Body of pancreas (tissue), 4 donors: ENCODE data around the gene TFDP1.

Source experiments
- POLR2A ChIP-seq, 3 donors: fragments of 450-650 bp; IDR thresholded peaks; one replicate each; pipeline ENCODE4 v1.6.1; 2016; ENCODE audit warnings: antibody characterized with exemption in 3 of 3, mild to moderate bottlenecking in 2 of 3
- TF ChIP-seq, protein P1 (sequence below), 7 experiments: fragments of 450-650 bp in 4 of 7; fragments of 200-600 bp in 3 of 7; sonication (generic) in 3 of 7; IDR thresholded peaks; one replicate each; pipeline ENCODE4 v1.5.1; 2016 to 2019; ENCODE audit warnings: antibody characterized with exemption in 7 of 7

DNA sequence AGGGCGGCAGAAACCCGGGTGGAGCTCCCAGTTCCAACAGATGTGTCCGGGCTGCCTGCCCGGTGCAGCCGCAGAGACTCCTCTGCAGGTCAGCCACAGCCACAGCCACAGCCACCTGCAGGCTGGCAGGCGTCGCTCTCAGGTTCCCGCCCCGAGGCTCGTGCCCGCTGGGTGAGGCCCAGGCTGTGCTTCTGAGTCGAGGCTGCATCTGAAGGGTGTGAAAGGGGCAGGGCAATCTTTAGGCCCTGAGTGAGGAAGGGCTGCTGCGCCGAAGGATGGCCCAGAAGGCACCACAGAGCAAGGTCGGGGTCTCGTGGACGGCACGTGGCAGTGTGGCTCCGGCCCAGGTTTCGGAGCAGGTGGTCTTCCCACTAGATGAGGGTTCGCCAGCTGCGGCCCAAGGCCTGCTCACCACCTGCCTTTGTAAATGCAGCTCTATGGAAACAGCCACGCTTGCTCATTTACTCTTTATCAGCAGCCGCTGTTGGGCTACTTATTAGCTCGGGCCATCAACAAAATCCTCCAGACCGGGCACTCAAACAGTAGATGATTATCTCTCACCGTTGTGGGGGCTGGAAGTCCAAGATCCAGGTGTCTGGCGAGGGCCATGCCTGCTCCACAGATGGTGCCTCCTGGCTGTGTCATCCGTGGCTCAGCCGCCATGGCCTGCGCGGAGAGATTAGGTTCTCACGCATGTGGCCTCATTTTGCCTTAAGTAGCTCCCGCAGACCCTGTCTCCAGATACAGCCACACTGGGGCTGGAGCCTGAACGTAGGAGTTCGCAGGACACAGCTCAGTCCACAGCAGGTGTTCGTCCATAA is 40.3 kb upstream of the TFDP1 start:
- TF ChIP-seq, protein P1, sequence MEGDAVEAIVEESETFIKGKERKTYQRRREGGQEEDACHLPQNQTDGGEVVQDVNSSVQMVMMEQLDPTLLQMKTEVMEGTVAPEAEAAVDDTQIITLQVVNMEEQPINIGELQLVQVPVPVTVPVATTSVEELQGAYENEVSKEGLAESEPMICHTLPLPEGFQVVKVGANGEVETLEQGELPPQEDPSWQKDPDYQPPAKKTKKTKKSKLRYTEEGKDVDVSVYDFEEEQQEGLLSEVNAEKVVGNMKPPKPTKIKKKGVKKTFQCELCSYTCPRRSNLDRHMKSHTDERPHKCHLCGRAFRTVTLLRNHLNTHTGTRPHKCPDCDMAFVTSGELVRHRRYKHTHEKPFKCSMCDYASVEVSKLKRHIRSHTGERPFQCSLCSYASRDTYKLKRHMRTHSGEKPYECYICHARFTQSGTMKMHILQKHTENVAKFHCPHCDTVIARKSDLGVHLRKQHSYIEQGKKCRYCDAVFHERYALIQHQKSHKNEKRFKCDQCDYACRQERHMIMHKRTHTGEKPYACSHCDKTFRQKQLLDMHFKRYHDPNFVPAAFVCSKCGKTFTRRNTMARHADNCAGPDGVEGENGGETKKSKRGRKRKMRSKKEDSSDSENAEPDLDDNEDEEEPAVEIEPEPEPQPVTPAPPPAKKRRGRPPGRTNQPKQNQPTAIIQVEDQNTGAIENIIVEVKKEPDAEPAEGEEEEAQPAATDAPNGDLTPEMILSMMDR (IDR thresholded peaks at IDR 0.05): no peak
- TF ChIP-seq POLR2A (IDR thresholded peaks at IDR 0.05): no peak
